Mucosa of stomach (tissue), 1 donor: ENCODE data around the gene KDM6A.

ENCODE experiments used
- H3K27me3 ChIP-seq: one replicate; pipeline ENCODE4 v1.7.0; 2013; ENCODE audit warnings: mild to moderate bottlenecking, low read length; ENCODE audit not compliant: control insufficient read depth, insufficient read depth
- H3K36me3 ChIP-seq: one replicate; pipeline ENCODE4 v1.7.0; 2013; ENCODE audit warnings: low read length; ENCODE audit not compliant: control insufficient read depth, insufficient read depth
- H3K4me1 ChIP-seq: one replicate; pipeline ENCODE4 v1.7.0; 2013; ENCODE audit warnings: mild to moderate bottlenecking, low read length; ENCODE audit not compliant: control insufficient read depth, insufficient read depth
- H3K4me3 ChIP-seq: one replicate; pipeline ENCODE4 v1.7.0; 2013; ENCODE audit warnings: low read length
- H3K9ac ChIP-seq: one replicate; pipeline ENCODE4 v1.7.0; 2013; ENCODE audit warnings: mild to moderate bottlenecking, low read length, moderate library complexity
- H3K9me3 ChIP-seq: one replicate; pipeline ENCODE4 v1.7.0; 2013; ENCODE audit warnings: mild to moderate bottlenecking, low read length, moderate library complexity; ENCODE audit not compliant: control insufficient read depth
- donor health status: Pancreatic carcinoma.

KDM6A gene

GRCh38 chrX:44891642-44892041 lies 18.7 kb downstream of the KDM6A start:
- H3K4me1 ChIP-seq = no peaks in the 10 kb centered on the region
- H3K9ac ChIP-seq = no peak overlapping the region
- no peaks in the 10 kb centered on the region for H3K27me3 ChIP-seq
- H3K9me3 ChIP-seq = no peaks in the 10 kb centered on the region
- H3K36me3 ChIP-seq = no peaks in the 10 kb centered on the region
- no peak overlapping the region for H3K4me3 ChIP-seq

GRCh38 chrX:44896876-44897186 lies 23.8 kb downstream of the KDM6A start:
- no peaks in the 10 kb centered on the region for H3K27me3 ChIP-seq
- no peak overlapping the region for H3K4me3 ChIP-seq
- H3K9me3 ChIP-seq = no peaks in the 10 kb centered on the region
- peaks cover 24% of the 10 kb centered on the region for H3K4me1 ChIP-seq
- H3K36me3 ChIP-seq = no peaks in the 10 kb centered on the region
- H3K9ac ChIP-seq = no peak overlapping the region

GRCh38 chrX:44897539-44897938 lies 24.6 kb downstream of the KDM6A start:
- Histone ChIP-seq H3K27me3 (no peaks in the 10 kb centered on the region), H3K4me1 (peaks cover 24% of the 10 kb centered on the region), H3K9me3 (no peaks in the 10 kb centered on the region), H3K36me3 (no peaks in the 10 kb centered on the region), H3K4me3 (no peak overlapping the region), H3K9ac (no peak overlapping the region)

- no peaks in the 10 kb centered on the region for H3K27me3 ChIP-seq
- no peaks in the 10 kb centered on the region for H3K36me3 ChIP-seq
- H3K9me3 ChIP-seq = no peaks in the 10 kb centered on the region
- H3K4me1 ChIP-seq = peaks cover 24% of the 10 kb centered on the region
- H3K9ac ChIP-seq = no peak overlapping the region
- no peak overlapping the region for H3K4me3 ChIP-seq
Measured at GRCh38 chrX:44898411-44899221, 25.6 kb downstream of the KDM6A start.

- H3K9ac ChIP-seq = no peak overlapping the region
- H3K9me3 ChIP-seq = no peaks in the 10 kb centered on the region
- H3K36me3 ChIP-seq = no peaks in the 10 kb centered on the region
- no peaks in the 10 kb centered on the region for H3K27me3 ChIP-seq
- H3K4me3 ChIP-seq = no peak overlapping the region
- H3K4me1 ChIP-seq = peaks cover 30% of the 10 kb centered on the region
Measured at GRCh38 chrX:44899946-44900345, 27.0 kb downstream of the KDM6A start.

GRCh38 chrX:44903107-44903506 lies 30.1 kb downstream of the KDM6A start:
- no peak overlapping the region for H3K4me3 ChIP-seq
- H3K9ac ChIP-seq = no peak overlapping the region
- no peaks in the 10 kb centered on the region for H3K36me3 ChIP-seq
- peaks cover 24% of the 10 kb centered on the region for H3K4me1 ChIP-seq
- H3K27me3 ChIP-seq = no peaks in the 10 kb centered on the region
- H3K9me3 ChIP-seq = no peaks in the 10 kb centered on the region

- H3K9ac ChIP-seq = no peak overlapping the region
- H3K9me3 ChIP-seq = no peaks in the 10 kb centered on the region
- H3K4me3 ChIP-seq = no peak overlapping the region
- peaks cover 25% of the 10 kb centered on the region for H3K4me1 ChIP-seq
- H3K27me3 ChIP-seq = no peaks in the 10 kb centered on the region
- no peaks in the 10 kb centered on the region for H3K36me3 ChIP-seq
Measured at GRCh38 chrX:44903830-44904530, 31.0 kb downstream of the KDM6A start.

GRCh38 chrX:44904542-44905115 lies 31.6 kb downstream of the KDM6A start:
- no peaks in the 10 kb centered on the region for H3K9me3 ChIP-seq
- H3K27me3 ChIP-seq = no peaks in the 10 kb centered on the region
- H3K36me3 ChIP-seq = no peaks in the 10 kb centered on the region
- no peak overlapping the region for H3K4me3 ChIP-seq
- no peak overlapping the region for H3K9ac ChIP-seq
- H3K4me1 ChIP-seq = peaks cover 19% of the 10 kb centered on the region

- Histone ChIP-seq H3K4me3 (no peak overlapping the region), H3K9ac (no peak overlapping the region), H3K9me3 (no peaks in the 10 kb centered on the region), H3K36me3 (no peaks in the 10 kb centered on the region), H3K27me3 (no peaks in the 10 kb centered on the region), H3K4me1 (peaks cover 13% of the 10 kb centered on the region)
Measured at GRCh38 chrX:44906041-44906440, 33.1 kb downstream of the KDM6A start.

- no peaks in the 10 kb centered on the region for H3K27me3 ChIP-seq
- H3K4me3 ChIP-seq = no peak overlapping the region
- no peaks in the 10 kb centered on the region for H3K9me3 ChIP-seq
- no peak overlapping the region for H3K9ac ChIP-seq
- H3K36me3 ChIP-seq = no peaks in the 10 kb centered on the region
- peaks cover 13% of the 10 kb centered on the region for H3K4me1 ChIP-seq
Measured at GRCh38 chrX:44906542-44906941, 33.6 kb downstream of the KDM6A start.

- H3K9ac ChIP-seq = no peak overlapping the region
- no peaks in the 10 kb centered on the region for H3K27me3 ChIP-seq
- peaks cover 13% of the 10 kb centered on the region for H3K4me1 ChIP-seq
- no peaks in the 10 kb centered on the region for H3K9me3 ChIP-seq
- H3K4me3 ChIP-seq = no peak overlapping the region
- no peaks in the 10 kb centered on the region for H3K36me3 ChIP-seq
Measured at GRCh38 chrX:44908153-44908552, 35.2 kb downstream of the KDM6A start.

GRCh38 chrX:44908827-44909226 lies 35.8 kb downstream of the KDM6A start:
- H3K36me3 ChIP-seq = no peaks in the 10 kb centered on the region

More at GRCh38 chrX:44908827-44909226, 35.8 kb downstream of the KDM6A start:
- no peaks in the 10 kb centered on the region for H3K27me3 ChIP-seq
- H3K9me3 ChIP-seq = no peaks in the 10 kb centered on the region
- H3K4me1 ChIP-seq = peaks cover 13% of the 10 kb centered on the region
- H3K9ac ChIP-seq = no peak overlapping the region
- no peak overlapping the region for H3K4me3 ChIP-seq
